Measurements from ENCODE around the gene ACLY.

DNA sequence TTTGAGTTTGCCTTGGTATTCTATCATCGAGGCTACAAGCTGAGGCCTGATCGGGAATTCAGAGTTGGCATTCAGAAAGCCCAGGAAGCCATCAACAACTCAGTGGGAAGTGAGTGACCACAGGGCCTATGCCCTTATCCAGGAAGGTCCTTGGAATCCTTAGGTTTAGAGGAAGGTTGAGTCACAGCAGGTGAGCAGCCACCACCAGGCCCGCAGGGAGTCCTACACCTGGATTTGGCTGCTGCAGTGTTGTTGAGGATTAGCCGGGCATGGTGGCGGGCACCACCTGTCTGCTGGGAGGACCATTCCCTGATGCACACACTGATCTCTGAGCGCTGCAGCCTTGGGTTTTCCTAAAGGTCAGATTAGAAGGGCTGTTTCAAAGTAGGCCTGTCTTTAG, 16.9 kb upstream of the ACLY start:
- TF ChIP-seq, protein P1, sequence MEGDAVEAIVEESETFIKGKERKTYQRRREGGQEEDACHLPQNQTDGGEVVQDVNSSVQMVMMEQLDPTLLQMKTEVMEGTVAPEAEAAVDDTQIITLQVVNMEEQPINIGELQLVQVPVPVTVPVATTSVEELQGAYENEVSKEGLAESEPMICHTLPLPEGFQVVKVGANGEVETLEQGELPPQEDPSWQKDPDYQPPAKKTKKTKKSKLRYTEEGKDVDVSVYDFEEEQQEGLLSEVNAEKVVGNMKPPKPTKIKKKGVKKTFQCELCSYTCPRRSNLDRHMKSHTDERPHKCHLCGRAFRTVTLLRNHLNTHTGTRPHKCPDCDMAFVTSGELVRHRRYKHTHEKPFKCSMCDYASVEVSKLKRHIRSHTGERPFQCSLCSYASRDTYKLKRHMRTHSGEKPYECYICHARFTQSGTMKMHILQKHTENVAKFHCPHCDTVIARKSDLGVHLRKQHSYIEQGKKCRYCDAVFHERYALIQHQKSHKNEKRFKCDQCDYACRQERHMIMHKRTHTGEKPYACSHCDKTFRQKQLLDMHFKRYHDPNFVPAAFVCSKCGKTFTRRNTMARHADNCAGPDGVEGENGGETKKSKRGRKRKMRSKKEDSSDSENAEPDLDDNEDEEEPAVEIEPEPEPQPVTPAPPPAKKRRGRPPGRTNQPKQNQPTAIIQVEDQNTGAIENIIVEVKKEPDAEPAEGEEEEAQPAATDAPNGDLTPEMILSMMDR (IDR thresholded peaks at IDR 0.05; ENCODE audit: low read length): no peak
- no peak for TF ChIP-seq EZH2 (IDR thresholded peaks at IDR 0.05; ENCODE audit: borderline replicate concordance, low read length)

Measured in OCI-LY1 (cell line).